Suprapubic skin (tissue), 4 donors: ENCODE results near the gene AGL. TPM values are rescaled to one million over a fixed set of nuclear protein-coding genes. Genes with fewer than 3 reads are reported as not detected.

Source experiments
- DNase-seq, 2 donors: peaks; one replicate each; pipeline ENCODE4 v3.0.0-alpha.2; 2019; ENCODE audit warnings: low spot score in 2 of 2
- H3K27ac ChIP-seq: fragments of 200-600 bp; sonication (generic); one replicate; pipeline ENCODE4 v1.5.1; 2019
- H3K27me3 ChIP-seq: fragments of 200-600 bp; sonication (generic); one replicate; pipeline ENCODE4 v1.5.1; 2019
- H3K36me3 ChIP-seq: fragments of 200-600 bp; sonication (generic); one replicate; pipeline ENCODE4 v1.5.1; 2019
- H3K4me1 ChIP-seq: fragments of 200-600 bp; sonication (generic); one replicate; pipeline ENCODE4 v1.5.1; 2019
- H3K4me3 ChIP-seq: fragments of 200-600 bp; sonication (generic); one replicate; pipeline ENCODE4 v1.5.1; 2019; ENCODE audit warnings: mild to moderate bottlenecking
- H3K9me3 ChIP-seq: fragments of 200-600 bp; sonication (generic); one replicate; pipeline ENCODE4 v1.5.1; 2019
- CTCF ChIP-seq, 2 donors: fragments of 200-600 bp in 1 of 2; fragments of 450-650 bp in 1 of 2; sonication (generic) in 1 of 2; IDR thresholded peaks; one replicate each; pipeline ENCODE4 v1.5.1; 2016 to 2019; ENCODE audit warnings: antibody characterized with exemption in 2 of 2, mild to moderate bottlenecking in 1 of 2, moderate library complexity in 1 of 2
- EP300 ChIP-seq: sonication (generic); formaldehyde crosslinking; IDR thresholded peaks from one replicate; pipeline ENCODE4 v1.6.1; 2017; ENCODE audit warnings: antibody characterized with exemption
- POLR2A ChIP-seq, 2 donors: fragments of 450-650 bp; IDR thresholded peaks; one replicate each; pipeline ENCODE4 v1.6.1; 2017; ENCODE audit warnings: antibody characterized with exemption in 2 of 2, mild to moderate bottlenecking in 2 of 2, moderate library complexity in 2 of 2
- POLR2AphosphoS5 ChIP-seq, 3 donors: sonication (generic); formaldehyde crosslinking; IDR thresholded peaks; one replicate each; pipeline ENCODE4 v1.6.1; 2017; ENCODE audit warnings: antibody characterized with exemption in 3 of 3
- WGBS: methylation state at CpG from one replicate; pipeline ENCODE4 v1.1.5; 2018; 5-methylcytosine and 5-hydroxymethylcytosine counted together
- total RNA-seq, 4 donors: library from RNA; depleted of rRNA; stranded (reverse); fragments of >200 nt; gene quantifications; one replicate each; pipeline ENCODE4 v1.1.0, GENCODE V29; 2016

AGL gene
- total RNA-seq, 4 donors from 2014 or later, result 7.7 to 17.8 (median 13.8) TPM

- DNase-seq, result no peak
- 83% methylated on average over 1 of the region's 1 CpG for WGBS
- Histone ChIP-seq H3K27me3 (no peaks in the 10 kb centered on the region), H3K4me3 (no peak overlapping the region), H3K27ac (no peak overlapping the region), H3K9me3 (no peaks in the 10 kb centered on the region), H3K36me3 (peaks cover 15% of the 10 kb centered on the region), H3K4me1 (no peaks in the 10 kb centered on the region)
- TF ChIP-seq POLR2A (IDR thresholded peaks at IDR 0.05) (no peak), EP300 (no peak), POLR2AphosphoS5 (IDR thresholded peaks at IDR 0.05) (no peak), CTCF (IDR thresholded peaks at IDR 0.05) (no peak)
Observed at GRCh38 chr1:99919220-99919619, 69.1 kb downstream of the AGL start.

GRCh38 chr1:99934801-99935200, 84.6 kb downstream of the AGL start:
- DNase-seq, result no peak
- Histone ChIP-seq H3K4me3 (no peak overlapping the region), H3K4me1 (no peaks in the 10 kb centered on the region), H3K27ac (no peak overlapping the region), H3K9me3 (no peaks in the 10 kb centered on the region), H3K36me3 (no peaks in the 10 kb centered on the region), H3K27me3 (no peaks in the 10 kb centered on the region)
- TF ChIP-seq POLR2A (IDR thresholded peaks at IDR 0.05) (no peak), CTCF (IDR thresholded peaks at IDR 0.05) (no peak), POLR2AphosphoS5 (IDR thresholded peaks at IDR 0.05) (no peak), EP300 (no peak)

GRCh38 chr1:99935534-99935933, 85.4 kb downstream of the AGL start:
- Histone ChIP-seq H3K4me3 (no peak overlapping the region), H3K27ac (no peak overlapping the region), H3K9me3 (no peaks in the 10 kb centered on the region), H3K27me3 (no peaks in the 10 kb centered on the region), H3K36me3 (no peaks in the 10 kb centered on the region), H3K4me1 (no peaks in the 10 kb centered on the region)
- 95% methylated on average over 1 of the region's 1 CpG for WGBS
- no peak for DNase-seq
- TF ChIP-seq POLR2AphosphoS5 (IDR thresholded peaks at IDR 0.05), result no peak
- TF ChIP-seq CTCF (IDR thresholded peaks at IDR 0.05), result no peak
- no peak for TF ChIP-seq POLR2A (IDR thresholded peaks at IDR 0.05)
- no peak for TF ChIP-seq EP300

GRCh38 chr1:99936071-99936470, 85.9 kb downstream of the AGL start:
- no peak for DNase-seq
- Histone ChIP-seq H3K9me3 (no peaks in the 10 kb centered on the region), H3K27ac (no peak overlapping the region), H3K27me3 (no peaks in the 10 kb centered on the region), H3K4me3 (no peak overlapping the region), H3K4me1 (no peaks in the 10 kb centered on the region), H3K36me3 (no peaks in the 10 kb centered on the region)
- WGBS, result 98% methylated on average over 3 of the region's 3 CpGs
- TF ChIP-seq POLR2A (IDR thresholded peaks at IDR 0.05), result no peak
- no peak for TF ChIP-seq CTCF (IDR thresholded peaks at IDR 0.05)
- TF ChIP-seq EP300, result no peak
- TF ChIP-seq POLR2AphosphoS5 (IDR thresholded peaks at IDR 0.05), result no peak

- WGBS, result 62% methylated on average over 1 of the region's 1 CpG
- DNase-seq, result no peak
- Histone ChIP-seq H3K27ac (no peak overlapping the region), H3K4me3 (no peak overlapping the region), H3K36me3 (no peaks in the 10 kb centered on the region), H3K9me3 (no peaks in the 10 kb centered on the region), H3K4me1 (peaks cover 14% of the 10 kb centered on the region), H3K27me3 (no peaks in the 10 kb centered on the region)
- TF ChIP-seq POLR2A (IDR thresholded peaks at IDR 0.05), result no peak
- TF ChIP-seq POLR2AphosphoS5 (IDR thresholded peaks at IDR 0.05), result no peak
- no peak for TF ChIP-seq CTCF (IDR thresholded peaks at IDR 0.05)
- TF ChIP-seq EP300, result no peak
Observed at GRCh38 chr1:99942723-99943122, 92.6 kb downstream of the AGL start.
